DND-41 (cell line): Measurements from ENCODE around the gene RHEBL1.

Experiments
- ATAC-seq: fragments of 200-7000 bp; cut with Tn5 transposase; 3 replicates; pipeline ENCODE4 v1.9.1; 2021; ENCODE audit warnings: low read depth; ENCODE audit not compliant: insufficient read depth
- DNase-seq: peaks from one replicate; pipeline ENCODE4 v3.0.0-alpha.2; 2020
- H2AFZ ChIP-seq: 2 replicates; pipeline ENCODE4 v1.6.0; 2012; ENCODE audit warnings: low read depth, low read length
- H3K27ac ChIP-seq: 2 replicates; pipeline ENCODE4 v1.5.1; 2012; ENCODE audit warnings: low read length, inconsistent platforms
- H3K27me3 ChIP-seq: fragments of 200-600 bp; sonication (generic); 2 replicates; pipeline ENCODE4 v1.6.0; 2012; ENCODE audit warnings: low read length, mild to moderate bottlenecking, inconsistent platforms; ENCODE audit not compliant: insufficient read depth, poor library complexity
- H3K36me3 ChIP-seq: 2 replicates; pipeline ENCODE4 v1.5.1; 2012; ENCODE audit warnings: low read length, inconsistent platforms; ENCODE audit not compliant: insufficient read depth
- H3K4me1 ChIP-seq: 2 replicates; pipeline ENCODE4 v1.5.1; 2012; ENCODE audit warnings: mild to moderate bottlenecking, low read length; ENCODE audit not compliant: insufficient read depth
- H3K4me2 ChIP-seq: 2 replicates; pipeline ENCODE4 v1.6.0; 2012; ENCODE audit warnings: mild to moderate bottlenecking, moderate library complexity, low read length, inconsistent platforms; ENCODE audit not compliant: insufficient read depth
- H3K4me3 ChIP-seq, 2 experiments: fragments of 200-600 bp in 1 of 2; shearing (Covaris generic) in 1 of 2; 2 replicates each; pipeline ENCODE4 v1.5.1; 2012 to 2016; ENCODE audit warnings: inconsistent platforms in 2 of 2, low read length in 2 of 2, mild to moderate bottlenecking in 2 of 2, low read depth in 1 of 2, moderate library complexity in 1 of 2
- H3K79me2 ChIP-seq: 2 replicates; pipeline ENCODE4 v1.6.0; 2012; ENCODE audit warnings: low read length, inconsistent platforms; ENCODE audit not compliant: insufficient read depth
- H3K9ac ChIP-seq: 2 replicates; pipeline ENCODE4 v1.6.0; 2012; ENCODE audit warnings: low read depth, mild to moderate bottlenecking, inconsistent platforms, low read length, moderate library complexity
- H3K9me3 ChIP-seq: 2 replicates; pipeline ENCODE4 v1.5.1; 2012; ENCODE audit warnings: low read length, moderate library complexity, mild to moderate bottlenecking, inconsistent platforms; ENCODE audit not compliant: insufficient read depth, severe bottlenecking
- H4K20me1 ChIP-seq: 2 replicates; pipeline ENCODE4 v1.6.0; 2012; ENCODE audit warnings: low read length; ENCODE audit not compliant: insufficient read depth
- CTCF ChIP-seq: IDR thresholded peaks from 2 replicates; pipeline ENCODE4 v1.5.1; 2012; ENCODE audit warnings: borderline replicate concordance, low read length, moderate library complexity, mild to moderate bottlenecking; ENCODE audit not compliant: poor library complexity, severe bottlenecking; ENCODE audit errors: extremely low read depth
- EZH2 ChIP-seq: IDR thresholded peaks from 3 replicates; pipeline ENCODE4 v1.6.1; 2012; ENCODE audit warnings: borderline replicate concordance, low read depth, mild to moderate bottlenecking, moderate library complexity, low read length, inconsistent platforms; ENCODE audit not compliant: severe bottlenecking

RHEBL1 gene

GRCh38 chr12:49091836-49092085, 22.0 kb upstream of the RHEBL1 start:
- no peak for ATAC-seq
- H3K9ac ChIP-seq: no peak overlapping the region
- no peak overlapping the region for H3K27ac ChIP-seq
- DNase-seq: no peak
- peaks cover 2% of the 10 kb centered on the region; the same call in 1 of the 2 replicates for H3K36me3 ChIP-seq
- TF ChIP-seq EZH2 (no peak), CTCF (no peak)
- no peaks in the 10 kb centered on the region for H3K9me3 ChIP-seq
- no peak overlapping the region for H3K4me3 ChIP-seq
- H3K4me2 ChIP-seq: no peak overlapping the region
- no peaks in the 10 kb centered on the region; the same call in 1 of the 2 replicates for H4K20me1 ChIP-seq
- peaks cover 46% of the 10 kb centered on the region for H3K27me3 ChIP-seq
- peaks cover 43% of the 10 kb centered on the region for H3K4me1 ChIP-seq
- no peaks in the 10 kb centered on the region for H3K79me2 ChIP-seq
- H2AFZ ChIP-seq: no peak overlapping the region

GRCh38 chr12:49091056-49091835, 21.5 kb upstream of the RHEBL1 start:
- Histone ChIP-seq H2AFZ (no peak overlapping the region), H3K27me3 (peaks cover 46% of the 10 kb centered on the region), H4K20me1 (no peaks in the 10 kb centered on the region; the same call in 1 of the 2 replicates), H3K9me3 (no peaks in the 10 kb centered on the region), H3K27ac (no peak overlapping the region), H3K36me3 (no peaks in the 10 kb centered on the region), H3K9ac (no peak overlapping the region), H3K4me2 (no peak overlapping the region), H3K79me2 (no peaks in the 10 kb centered on the region), H3K4me3 (no peak overlapping the region), H3K4me1 (peaks cover 43% of the 10 kb centered on the region)
- no peak for ATAC-seq
- DNase-seq: no peak
- TF ChIP-seq CTCF (no peak), EZH2 (no peak)

GRCh38 chr12:49089821-49090773, 20.3 kb upstream of the RHEBL1 start:
- Histone ChIP-seq H3K27me3 (peaks cover 46% of the 10 kb centered on the region), H3K9me3 (no peaks in the 10 kb centered on the region), H2AFZ (no peak overlapping the region), H3K4me2 (peak overlapping the region; percentile 32), H3K9ac (no peak overlapping the region), H3K27ac (no peak overlapping the region), H3K36me3 (no peaks in the 10 kb centered on the region), H4K20me1 (no peaks in the 10 kb centered on the region), H3K4me1 (peaks cover 43% of the 10 kb centered on the region), H3K4me3 (no peak overlapping the region), H3K79me2 (no peaks in the 10 kb centered on the region)
- TF ChIP-seq CTCF: peak; percentile 47
- peak; percentile 90 for TF ChIP-seq EZH2
- peak; percentile 27; the same call in 1 of the 3 replicates for ATAC-seq
- DNase-seq: peak; percentile 39
